Right atrium auricular region (tissue), 2 donors: ENCODE measurements around the gene SLC16A12. TPM values are rescaled to one million over a fixed set of nuclear protein-coding genes. Genes with fewer than 3 reads are reported as not detected.
A peak's percentile ranks its signal among the peaks of the same experiment; 100 is the strongest.

Experiments used
- DNase-seq: peaks from one replicate; pipeline ENCODE4 v3.0.0-alpha.2; 2019; ENCODE audit warnings: low spot score
- H3K27ac ChIP-seq, 2 donors: fragments of 200-600 bp; sonication (generic); 1 replicate in 1 of 2; 2 replicates in 1 of 2; pipeline ENCODE4 v1.5.1; 2016 to 2019
- H3K27me3 ChIP-seq, 2 donors: fragments of 200-600 bp; sonication (generic); one replicate each; pipeline versions ENCODE4 v1.5.1 to v1.6.0; 2017 to 2019
- H3K36me3 ChIP-seq: fragments of 200-600 bp; sonication (generic); one replicate; pipeline ENCODE4 v1.5.1; 2016
- H3K4me1 ChIP-seq, 2 donors: fragments of 200-600 bp; sonication (generic); one replicate each; pipeline versions ENCODE4 v1.5.1 to v1.6.0; 2017 to 2019
- H3K4me3 ChIP-seq, 2 donors: fragments of 200-600 bp; sonication (generic); 1 replicate in 1 of 2; 2 replicates in 1 of 2; pipeline ENCODE4 v1.5.1; 2017 to 2019; ENCODE audit warnings: mild to moderate bottlenecking in 1 of 2, moderate library complexity in 1 of 2
- H3K9me3 ChIP-seq, 2 donors: fragments of 200-600 bp; sonication (generic); one replicate each; pipeline ENCODE4 v1.5.1; 2019
- total RNA-seq, 2 donors: library from RNA; depleted of rRNA; stranded (reverse); fragments of >200 nt; gene quantifications; one replicate each; pipeline ENCODE4 v1.1.0, GENCODE V29; 2016
- TF ChIP-seq, protein P1 (sequence below), 2 donors: fragments of 200-600 bp; sonication (generic); IDR thresholded peaks; one replicate each; pipeline ENCODE4 v1.5.1; 2019; ENCODE audit warnings: antibody characterized with exemption in 2 of 2

SLC16A12 gene
- total RNA-seq, 2 donors from 2014 or later: 6.0 to 10.0 TPM

GRCh38 chr10:89524279-89524678, 11.1 kb downstream of the SLC16A12 start:
- TF ChIP-seq, protein P1, sequence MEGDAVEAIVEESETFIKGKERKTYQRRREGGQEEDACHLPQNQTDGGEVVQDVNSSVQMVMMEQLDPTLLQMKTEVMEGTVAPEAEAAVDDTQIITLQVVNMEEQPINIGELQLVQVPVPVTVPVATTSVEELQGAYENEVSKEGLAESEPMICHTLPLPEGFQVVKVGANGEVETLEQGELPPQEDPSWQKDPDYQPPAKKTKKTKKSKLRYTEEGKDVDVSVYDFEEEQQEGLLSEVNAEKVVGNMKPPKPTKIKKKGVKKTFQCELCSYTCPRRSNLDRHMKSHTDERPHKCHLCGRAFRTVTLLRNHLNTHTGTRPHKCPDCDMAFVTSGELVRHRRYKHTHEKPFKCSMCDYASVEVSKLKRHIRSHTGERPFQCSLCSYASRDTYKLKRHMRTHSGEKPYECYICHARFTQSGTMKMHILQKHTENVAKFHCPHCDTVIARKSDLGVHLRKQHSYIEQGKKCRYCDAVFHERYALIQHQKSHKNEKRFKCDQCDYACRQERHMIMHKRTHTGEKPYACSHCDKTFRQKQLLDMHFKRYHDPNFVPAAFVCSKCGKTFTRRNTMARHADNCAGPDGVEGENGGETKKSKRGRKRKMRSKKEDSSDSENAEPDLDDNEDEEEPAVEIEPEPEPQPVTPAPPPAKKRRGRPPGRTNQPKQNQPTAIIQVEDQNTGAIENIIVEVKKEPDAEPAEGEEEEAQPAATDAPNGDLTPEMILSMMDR (IDR thresholded peaks at IDR 0.05): no peak
- no peaks in the 10 kb centered on the region for H3K36me3 ChIP-seq
- no peak for DNase-seq
- H3K4me1 ChIP-seq: peaks cover 0 to 27% of the 10 kb centered on the region in 2 donors
- H3K4me3 ChIP-seq: no peak overlapping the region
- H3K9me3 ChIP-seq: no peaks in the 10 kb centered on the region
- no peak overlapping the region for H3K27ac ChIP-seq
- H3K27me3 ChIP-seq: no peaks in the 10 kb centered on the region

GRCh38 chr10:89523274-89523673, 12.1 kb downstream of the SLC16A12 start:
- no peak for DNase-seq
- Histone ChIP-seq H3K27me3 (no peaks in the 10 kb centered on the region), H3K9me3 (no peaks in the 10 kb centered on the region), H3K27ac (peak overlapping the region; percentile 31 to 46), H3K4me1 (peaks cover 0 to 31% of the 10 kb centered on the region in 2 donors), H3K4me3 (no peak overlapping the region), H3K36me3 (no peaks in the 10 kb centered on the region)
- TF ChIP-seq, protein P1 (IDR thresholded peaks at IDR 0.05): no peak

DNA sequence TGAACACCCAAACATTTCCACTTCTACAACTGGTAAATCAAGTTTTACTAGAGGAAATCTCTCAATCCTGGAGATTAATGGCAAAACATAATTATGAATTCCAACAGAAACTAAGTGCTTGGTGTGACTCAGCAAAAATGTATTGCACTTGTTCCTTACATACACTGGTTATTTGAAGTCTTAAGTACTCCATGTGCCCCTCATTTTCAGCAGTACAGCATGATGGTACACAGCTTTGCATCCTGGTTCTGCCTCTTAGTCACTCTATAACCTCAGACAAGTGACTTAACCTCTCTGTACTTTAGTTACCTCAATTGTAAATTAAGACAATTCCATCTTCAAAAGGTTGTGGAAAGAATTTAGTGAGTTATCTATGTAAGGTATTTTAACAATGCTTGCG, 12.9 kb downstream of the SLC16A12 start:
- no peak for DNase-seq
- Histone ChIP-seq H3K27me3 (no peaks in the 10 kb centered on the region), H3K27ac (peak overlapping the region; percentile 31 to 46), H3K9me3 (no peaks in the 10 kb centered on the region), H3K4me1 (peaks cover 0 to 38% of the 10 kb centered on the region in 2 donors), H3K4me3 (no peak overlapping the region), H3K36me3 (no peaks in the 10 kb centered on the region)
- TF ChIP-seq, protein P1 (IDR thresholded peaks at IDR 0.05): no peak

GRCh38 chr10:89521368-89521767, 14.0 kb downstream of the SLC16A12 start:
- TF ChIP-seq, protein P1 (IDR thresholded peaks at IDR 0.05): no peak
- Histone ChIP-seq H3K27me3 (no peaks in the 10 kb centered on the region), H3K4me3 (no peak overlapping the region), H3K4me1 (peaks cover 0 to 47% of the 10 kb centered on the region in 2 donors), H3K9me3 (no peaks in the 10 kb centered on the region), H3K36me3 (no peaks in the 10 kb centered on the region), H3K27ac (peak overlapping the region; percentile 53)
- DNase-seq: no peak

DNA sequence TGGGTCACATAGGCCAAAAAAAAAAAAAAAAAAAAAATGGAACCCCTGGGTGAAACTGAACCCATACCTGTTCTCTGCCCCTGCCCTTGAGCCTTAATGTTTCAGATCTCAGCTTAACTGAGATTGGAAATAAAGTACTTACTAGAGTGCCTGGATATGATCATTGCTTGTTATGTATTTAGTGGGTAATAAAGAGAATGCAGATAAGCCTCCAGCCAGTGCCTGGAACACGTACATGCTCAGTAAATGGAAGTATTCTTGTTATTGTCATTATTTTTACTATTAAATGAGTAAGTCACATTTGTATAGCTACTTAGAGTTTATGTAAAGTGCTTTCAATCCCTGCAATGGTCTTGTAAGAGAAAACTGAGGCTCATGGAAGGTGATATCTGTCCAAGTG, 14.7 kb downstream of the SLC16A12 start:
- Histone ChIP-seq H3K27ac (peak overlapping the region; percentile 53), H3K27me3 (no peaks in the 10 kb centered on the region), H3K4me3 (no peak overlapping the region), H3K4me1 (peaks cover 0 to 54% of the 10 kb centered on the region in 2 donors), H3K36me3 (no peaks in the 10 kb centered on the region), H3K9me3 (no peaks in the 10 kb centered on the region)
- TF ChIP-seq, protein P1 (IDR thresholded peaks at IDR 0.05): no peak
- DNase-seq: no peak
